Neuronal stem cell (in vitro differentiated cells): ENCODE measurements around the gene MAD2L1.

Experiments
- DNase-seq: peaks from one replicate; pipeline ENCODE4 v3.0.0-alpha.2; 2013; ENCODE audit warnings: low spot score
- H2AFZ ChIP-seq: one replicate; pipeline ENCODE4 v1.6.1; 2013; ENCODE audit warnings: mild to moderate bottlenecking, low read length, inconsistent platforms
- H2AK5ac ChIP-seq: 2 replicates; pipeline ENCODE4 v1.6.1; 2013; ENCODE audit warnings: low read depth, mild to moderate bottlenecking, inconsistent platforms, low read length, moderate library complexity, mixed read lengths
- H2BK120ac ChIP-seq: 2 replicates; pipeline ENCODE4 v1.6.1; 2013; ENCODE audit warnings: low read depth, mild to moderate bottlenecking, inconsistent platforms, low read length, moderate library complexity, mixed read lengths
- H2BK12ac ChIP-seq: one replicate; pipeline ENCODE4 v1.6.1; 2013; ENCODE audit warnings: low read length, inconsistent platforms
- H2BK15ac ChIP-seq: 2 replicates; pipeline ENCODE4 v1.6.1; 2013; ENCODE audit warnings: mild to moderate bottlenecking, low read length, inconsistent platforms, mixed read lengths
- H2BK5ac ChIP-seq: one replicate; pipeline ENCODE4 v1.6.1; 2013; ENCODE audit warnings: inconsistent platforms, mild to moderate bottlenecking, low read length, moderate library complexity
- H3K14ac ChIP-seq: one replicate; pipeline ENCODE4 v1.6.1; 2013; ENCODE audit warnings: low read length, inconsistent platforms
- H3K18ac ChIP-seq: 2 replicates; pipeline ENCODE4 v1.6.1; 2013; ENCODE audit warnings: low read length, inconsistent platforms
- H3K23ac ChIP-seq: 2 replicates; pipeline ENCODE4 v1.6.1; 2013; ENCODE audit warnings: low read depth, mild to moderate bottlenecking, mixed read lengths, low read length, inconsistent platforms; ENCODE audit not compliant: poor library complexity
- H3K27ac ChIP-seq: replicated peaks from 3 replicates; pipeline ENCODE4 v1.5.1; 2013; ENCODE audit warnings: low read length, inconsistent platforms
- H3K27me3 ChIP-seq, 3 experiments: 2 replicates each; pipeline ENCODE4 v1.6.1; 2013; ENCODE audit warnings: low read length in 3 of 3, mild to moderate bottlenecking in 2 of 3, inconsistent platforms in 1 of 3, low read depth in 1 of 3, mixed read lengths in 1 of 3, moderate library complexity in 1 of 3; ENCODE audit not compliant: control insufficient read depth in 3 of 3, insufficient read depth in 3 of 3
- H3K36me3 ChIP-seq, 2 donors: replicated peaks in 1 of 2; 2 replicates each; pipeline ENCODE4 v1.6.1; 2013; ENCODE audit warnings: low read length in 2 of 2; ENCODE audit not compliant: control insufficient read depth in 2 of 2, insufficient read depth in 2 of 2
- H3K4ac ChIP-seq: 2 replicates; pipeline ENCODE4 v1.6.1; 2013; ENCODE audit warnings: inconsistent platforms, mild to moderate bottlenecking, low read length, moderate library complexity
- H3K4me1 ChIP-seq, 2 donors: 1 replicate in 1 of 2; 2 replicates in 1 of 2; pipeline ENCODE4 v1.6.1; 2013; ENCODE audit warnings: low read length in 2 of 2, low read depth in 1 of 2; ENCODE audit not compliant: control insufficient read depth in 2 of 2, insufficient read depth in 1 of 2
- H3K4me2 ChIP-seq: one replicate; pipeline ENCODE4 v1.6.1; 2013; ENCODE audit warnings: mild to moderate bottlenecking, low read length, inconsistent platforms; ENCODE audit not compliant: insufficient read depth, poor library complexity, severe bottlenecking
- H3K4me3 ChIP-seq, 2 donors: 2 replicates each; pipeline ENCODE4 v1.5.1; 2013; ENCODE audit warnings: low read length in 2 of 2, mild to moderate bottlenecking in 2 of 2, inconsistent platforms in 1 of 2, moderate library complexity in 1 of 2
- H3K79me1 ChIP-seq: one replicate; pipeline ENCODE4 v1.6.1; 2013; ENCODE audit warnings: low read depth, mild to moderate bottlenecking, inconsistent platforms, low read length, moderate library complexity
- H3K9ac ChIP-seq: one replicate; pipeline ENCODE4 v1.6.1; 2013; ENCODE audit warnings: mild to moderate bottlenecking, low read depth, low read length, inconsistent platforms; ENCODE audit not compliant: poor library complexity
- H3K9me3 ChIP-seq, 2 donors: replicated peaks in 1 of 2; 2 replicates each; pipeline versions ENCODE3 to v1.6.1; 2013; ENCODE audit warnings: low read length in 2 of 2, mild to moderate bottlenecking in 2 of 2, inconsistent platforms in 1 of 2, low read depth in 1 of 2, mixed read lengths in 1 of 2, moderate library complexity in 1 of 2; ENCODE audit not compliant: control insufficient read depth in 2 of 2, insufficient read depth in 1 of 2
- H4K8ac ChIP-seq: one replicate; pipeline ENCODE4 v1.6.1; 2013; ENCODE audit warnings: low read depth, mild to moderate bottlenecking, inconsistent platforms, low read length, moderate library complexity
- H4K91ac ChIP-seq: one replicate; pipeline ENCODE4 v1.6.1; 2013; ENCODE audit warnings: low read length, low read depth, mild to moderate bottlenecking, inconsistent platforms; ENCODE audit not compliant: poor library complexity
- WGBS, 2 donors: extraction: QIAGEN DNeasy Blood & Tissue Kit; methylation state at CpG; one replicate each; pipeline ENCODE4 v1.1.7; 2013; ENCODE audit warnings: missing lambda C conversion rate in 2 of 2, mixed read lengths in 1 of 2; ENCODE audit not compliant: insufficient read length in 2 of 2, insufficient replicate concordance in 1 of 2; ENCODE audit errors: extremely low coverage in 2 of 2; 5-methylcytosine and 5-hydroxymethylcytosine counted together

MAD2L1 gene

GRCh38 chr4:120017939-120018692, 48.5 kb downstream of the MAD2L1 start:
- WGBS, 2 donors = 100% methylated on average over 1 of the region's 6 CpGs; no CpG with 5 or more reads in 1 of the 2 donors
- H3K4ac ChIP-seq = no peak overlapping the region

GRCh38 chr4:120011725-120012124, 54.9 kb downstream of the MAD2L1 start:
- H4K8ac ChIP-seq = no peak overlapping the region

More at GRCh38 chr4:120017939-120018692, 48.5 kb downstream of the MAD2L1 start:
- Histone ChIP-seq H4K91ac (no peak overlapping the region), H2BK120ac (no peak overlapping the region), H3K14ac (no peak overlapping the region), H3K4me3 (no peak overlapping the region), H3K4me1 (no peaks in the 10 kb centered on the region), H3K27me3 (no peaks in the 10 kb centered on the region), H3K79me1 (no peaks in the 10 kb centered on the region), H3K4me2 (no peak overlapping the region), H2AFZ (no peak overlapping the region), H2BK15ac (no peak overlapping the region), H3K18ac (no peak overlapping the region), H3K23ac (no peak overlapping the region), H3K27ac (no peak overlapping the region), H3K9ac (no peak overlapping the region), H3K9me3 (no peaks in the 10 kb centered on the region), H2AK5ac (no peak overlapping the region), H2BK12ac (no peak overlapping the region), H4K8ac (no peak overlapping the region), H3K36me3 (no peaks in the 10 kb centered on the region), H2BK5ac (no peak overlapping the region)
- no peak for DNase-seq

GRCh38 chr4:120010646-120011045, 56.0 kb downstream of the MAD2L1 start:
- H4K91ac ChIP-seq = no peak overlapping the region
- no CpG with 5 or more reads among the region's 4 CpGs for WGBS, 2 donors
- H3K9me3 ChIP-seq = no peaks in the 10 kb centered on the region

More at GRCh38 chr4:120011725-120012124, 54.9 kb downstream of the MAD2L1 start:
- H4K91ac ChIP-seq = no peak overlapping the region
- H3K18ac ChIP-seq = no peak overlapping the region
- H3K4me2 ChIP-seq = no peak overlapping the region
- H3K23ac ChIP-seq = no peak overlapping the region
- H3K79me1 ChIP-seq = no peaks in the 10 kb centered on the region
- no peaks in the 10 kb centered on the region for H3K36me3 ChIP-seq
- H2BK15ac ChIP-seq = no peak overlapping the region
- H2BK120ac ChIP-seq = no peak overlapping the region
- H3K4ac ChIP-seq = no peak overlapping the region
- no peak overlapping the region for H2BK5ac ChIP-seq
- no peak overlapping the region for H2AFZ ChIP-seq
- no peak overlapping the region for H3K27ac ChIP-seq
- no peak overlapping the region for H3K4me3 ChIP-seq
- no peak for DNase-seq
- H3K14ac ChIP-seq = no peak overlapping the region
- no peak overlapping the region for H2AK5ac ChIP-seq
- no peaks in the 10 kb centered on the region for H3K9me3 ChIP-seq
- H3K27me3 ChIP-seq = no peaks in the 10 kb centered on the region
- H3K9ac ChIP-seq = no peak overlapping the region
- no peak overlapping the region for H2BK12ac ChIP-seq
- no CpG with 5 or more reads among the region's 2 CpGs for WGBS, 2 donors
- no peaks in the 10 kb centered on the region for H3K4me1 ChIP-seq

GRCh38 chr4:120009731-120010130, 56.9 kb downstream of the MAD2L1 start:
- H2AFZ ChIP-seq = no peak overlapping the region
- H3K79me1 ChIP-seq = no peaks in the 10 kb centered on the region
- H3K9ac ChIP-seq = no peak overlapping the region
- H3K4me1 ChIP-seq = no peaks in the 10 kb centered on the region
- no peak overlapping the region for H2BK5ac ChIP-seq
- H2AK5ac ChIP-seq = no peak overlapping the region
- DNase-seq = no peak
- H3K4me3 ChIP-seq = no peak overlapping the region
- H2BK120ac ChIP-seq = no peak overlapping the region
- H3K27ac ChIP-seq = no peak overlapping the region
- H2BK15ac ChIP-seq = no peak overlapping the region
- H3K23ac ChIP-seq = no peak overlapping the region
- no peak overlapping the region for H3K4ac ChIP-seq
- no peak overlapping the region for H4K91ac ChIP-seq
- H4K8ac ChIP-seq = no peak overlapping the region
- no CpG with 5 or more reads among the region's 2 CpGs for WGBS, 2 donors
- H2BK12ac ChIP-seq = no peak overlapping the region
- H3K18ac ChIP-seq = no peak overlapping the region
- H3K36me3 ChIP-seq = no peaks in the 10 kb centered on the region
- H3K14ac ChIP-seq = no peak overlapping the region
- no peaks in the 10 kb centered on the region for H3K27me3 ChIP-seq
- no peak overlapping the region for H3K4me2 ChIP-seq
- H3K9me3 ChIP-seq = no peaks in the 10 kb centered on the region

More at GRCh38 chr4:120010646-120011045, 56.0 kb downstream of the MAD2L1 start:
- H3K4me2 ChIP-seq = no peak overlapping the region
- no peak overlapping the region for H3K9ac ChIP-seq
- H2BK5ac ChIP-seq = no peak overlapping the region
- no peak overlapping the region for H4K8ac ChIP-seq
- no peaks in the 10 kb centered on the region for H3K79me1 ChIP-seq
- H3K36me3 ChIP-seq = no peaks in the 10 kb centered on the region
- no peaks in the 10 kb centered on the region for H3K4me1 ChIP-seq
- no peaks in the 10 kb centered on the region for H3K27me3 ChIP-seq
- H3K23ac ChIP-seq = no peak overlapping the region
- no peak overlapping the region for H2AFZ ChIP-seq
- no peak overlapping the region for H2BK120ac ChIP-seq
- H3K4ac ChIP-seq = no peak overlapping the region
- no peak overlapping the region for H2BK15ac ChIP-seq
- no peak overlapping the region for H3K18ac ChIP-seq
- H3K14ac ChIP-seq = no peak overlapping the region
- no peak overlapping the region for H2AK5ac ChIP-seq
- no peak for DNase-seq
- H3K27ac ChIP-seq = no peak overlapping the region
- H2BK12ac ChIP-seq = no peak overlapping the region
- H3K4me3 ChIP-seq = no peak overlapping the region
